ENCODE results near the gene ADAM11. TPM values are rescaled to one million over a fixed set of nuclear protein-coding genes. Genes with fewer than 3 reads are reported as not detected.
"Not testable (repeated sequence)": the region's sequence is repeated elsewhere in the genome, so short reads cannot be mapped to it uniquely, and the experiment has no call there.

ADAM11 gene
- total and polyA plus RNA-seq, 7 donors: under 0.01 to 3.3 (median 2.5) TPM; not detected in 1

- no peak for DNase-seq
- WGBS, 2 donors: 51 to 62% methylated on average over 3 of the region's 3 CpGs
- peak overlapping the region in 2 of 4 donors; percentile 4 to 9 for H3K4me3 ChIP-seq
- intact Hi-C loops (cut with DNase I): no loop called here
- H3K27me3 ChIP-seq: no peaks in the 10 kb centered on the region
- H3K36me3 ChIP-seq: peaks cover 0 to 10% (median 7%) of the 10 kb centered on the region in 4 donors
- TF ChIP-seq POLR2AphosphoS5 (IDR thresholded peaks at IDR 0.05): peak in 3 of 4 donors; percentile 22 to 64 (median 49)
- no peak for TF ChIP-seq POLR2A (IDR thresholded peaks at IDR 0.05)
- peak overlapping the region; percentile 30 to 99 (median 96) for H3K27ac ChIP-seq
- H3K4me1 ChIP-seq: peaks cover 0 to 98% (median 91%) of the 10 kb centered on the region in 4 donors
- no peaks in the 10 kb centered on the region for H3K9me3 ChIP-seq
Observed at GRCh38 chr17:44807817-44808155, 49.0 kb downstream of the ADAM11 start.

- Histone ChIP-seq H3K27ac (peak overlapping the region; percentile 30 to 99 (median 96)), H3K4me1 (peaks cover 0 to 98% (median 89%) of the 10 kb centered on the region in 4 donors)
- DNase-seq: no peak
Observed at GRCh38 chr17:44808156-44808555, 49.4 kb downstream of the ADAM11 start.

GRCh38 chr17:44808656-44809388 lies 50.0 kb downstream of the ADAM11 start:
- DNase-seq; H3K9me3 ChIP-seq; H3K27me3 ChIP-seq; intact Hi-C loops (cut with DNase I); H3K36me3 ChIP-seq; H3K4me3 ChIP-seq: not testable (repeated sequence)
- H3K27ac ChIP-seq: peak overlapping the region in 3 of 4 donors; percentile 93 to 99 (median 98)
- H3K4me1 ChIP-seq: peaks cover 0 to 93% (median 83%) of the 10 kb centered on the region in 4 donors
- WGBS, 2 donors: 91 to 93% methylated on average over 9 of the region's 9 CpGs

More at GRCh38 chr17:44808156-44808555, 49.4 kb downstream of the ADAM11 start:
- intact Hi-C loops (cut with DNase I): no loop called here
- Histone ChIP-seq H3K36me3 (peaks cover 0 to 10% (median 7%) of the 10 kb centered on the region in 4 donors), H3K9me3 (no peaks in the 10 kb centered on the region), H3K27me3 (no peaks in the 10 kb centered on the region), H3K4me3 (no peak overlapping the region)
- TF ChIP-seq POLR2AphosphoS5 (IDR thresholded peaks at IDR 0.05) (no peak), POLR2A (IDR thresholded peaks at IDR 0.05) (no peak), EP300 (IDR thresholded peaks at IDR 0.05) (no peak), CTCF (IDR thresholded peaks at IDR 0.05) (no peak)
- WGBS, 2 donors: 87 to 90% methylated on average over 4 of the region's 4 CpGs

- TF ChIP-seq POLR2AphosphoS5 (IDR thresholded peaks at IDR 0.05): no peak
- no peak for TF ChIP-seq EP300 (IDR thresholded peaks at IDR 0.05)
- no peaks in the 10 kb centered on the region for H3K9me3 ChIP-seq
- no peak for DNase-seq
- no peak overlapping the region for H3K4me3 ChIP-seq
- peaks cover 0 to 89% (median 72%) of the 10 kb centered on the region in 4 donors for H3K4me1 ChIP-seq
- WGBS, 2 donors: 71 to 80% methylated on average over 4 of the region's 4 CpGs
- H3K36me3 ChIP-seq: no peaks in the 10 kb centered on the region
- intact Hi-C loops (cut with DNase I): no loop called here
- peak overlapping the region; percentile 39 to 99 (median 96) for H3K27ac ChIP-seq
- H3K27me3 ChIP-seq: no peaks in the 10 kb centered on the region
Observed at GRCh38 chr17:44812263-44812662, 53.5 kb downstream of the ADAM11 start.

GRCh38 chr17:44818508-44818907 lies 59.7 kb downstream of the ADAM11 start:
- H3K4me3 ChIP-seq; H3K36me3 ChIP-seq; H3K27me3 ChIP-seq; H3K9me3 ChIP-seq; DNase-seq; intact Hi-C loops (cut with DNase I): not testable (repeated sequence)
- Histone ChIP-seq H3K27ac (peak overlapping the region in 3 of 4 donors; percentile 94 to 99 (median 98)), H3K4me1 (peaks cover 0 to 83% (median 63%) of the 10 kb centered on the region in 4 donors)
- 52 to 87% methylated on average over 6 of the region's 6 CpGs for WGBS, 2 donors

GRCh38 chr17:44820631-44821212 lies 61.9 kb downstream of the ADAM11 start:
- Histone ChIP-seq H3K4me1 (peaks cover 0 to 82% (median 70%) of the 10 kb centered on the region in 4 donors), H3K27me3 (no peaks in the 10 kb centered on the region), H3K36me3 (peaks cover 0 to under 1% (median 0%) of the 10 kb centered on the region in 4 donors), H3K27ac (peak overlapping the region; percentile 67 to 99 (median 96)), H3K9me3 (no peaks in the 10 kb centered on the region), H3K4me3 (no peak overlapping the region)
- intact Hi-C loops (cut with DNase I): no loop called here
- 14 to 58% methylated on average over 7 of the region's 7 CpGs for WGBS, 2 donors
- DNase-seq: peak; percentile 59
- peak in 3 of 4 donors; percentile 33 to 71 (median 44) for TF ChIP-seq POLR2AphosphoS5 (IDR thresholded peaks at IDR 0.05)
- TF ChIP-seq EP300 (IDR thresholded peaks at IDR 0.05): peak in 1 of 4 donors; percentile 30
- no peak for TF ChIP-seq POLR2A (IDR thresholded peaks at IDR 0.05)
- no peak for TF ChIP-seq CTCF (IDR thresholded peaks at IDR 0.05)

- not testable (repeated sequence) for H3K4me3 ChIP-seq, H3K36me3 ChIP-seq, H3K27me3 ChIP-seq, H3K9me3 ChIP-seq
- 94% methylated on average over 9 of the region's 9 CpGs for WGBS, 2 donors
- Histone ChIP-seq H3K4me1 (peaks cover 0 to 61% (median 42%) of the 10 kb centered on the region in 4 donors), H3K27ac (peak overlapping the region in 3 of 4 donors; percentile 94 to 99 (median 98))
- intact Hi-C loops (cut with DNase I): loop anchor here (5.0 kb wide), 1 partner anchor 48 kb away; no protein-coding TSS in a partner anchor
- peak; percentile 18 for DNase-seq
Observed at GRCh38 chr17:44825236-44825635, 66.4 kb downstream of the ADAM11 start.
